GM21447 (cell line): ENCODE data around the gene PPFIA2.

Experiments used
- ATAC-seq: cut with Tn5 transposase; IDR thresholded peaks from one replicate; pipeline ENCODE4 v1.9.1; 2021; ENCODE audit not compliant: unreplicated experiment

The PPFIA2 gene

GRCh38 chr12:81461163-81461562 lies 298.0 kb downstream of the PPFIA2 start:
- ATAC-seq: no peak

DNA sequence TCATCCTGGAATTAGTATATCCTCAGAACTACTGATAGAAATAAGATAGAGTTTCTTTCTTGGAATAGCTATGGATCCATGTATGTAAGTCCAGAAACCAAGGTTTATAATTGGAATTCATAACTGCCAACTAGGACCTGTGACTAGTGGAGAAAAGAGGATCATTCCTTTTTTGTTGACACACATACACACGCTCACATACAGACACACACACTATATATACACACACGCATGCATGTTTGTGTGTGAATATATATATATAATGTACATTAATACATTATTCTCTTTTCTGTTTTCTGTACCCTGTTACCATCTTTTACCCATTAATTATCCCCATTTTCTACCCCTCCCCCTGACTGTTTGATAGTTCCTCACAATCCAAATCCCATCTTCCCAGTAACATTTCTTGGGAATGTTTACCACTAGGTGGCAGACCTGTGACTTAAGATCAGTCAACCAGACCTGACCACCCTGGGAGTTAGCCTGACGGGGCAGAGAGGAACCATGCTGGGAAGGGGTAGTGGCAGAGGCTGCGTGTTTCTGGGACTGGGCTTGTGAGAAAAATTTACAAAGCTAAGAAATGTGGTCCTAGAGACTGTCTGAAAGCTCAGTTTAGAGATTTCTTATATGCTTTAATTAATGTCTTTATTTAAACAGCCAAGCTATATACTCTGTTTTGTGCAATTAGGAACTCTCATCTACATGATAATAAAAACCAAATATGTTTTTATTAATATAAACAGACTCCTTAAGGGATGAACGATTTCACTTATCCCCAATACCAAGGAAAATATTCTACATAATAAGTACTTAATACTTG lies 308.0 kb downstream of the PPFIA2 start:
- ATAC-seq: peak; percentile 60

DNA sequence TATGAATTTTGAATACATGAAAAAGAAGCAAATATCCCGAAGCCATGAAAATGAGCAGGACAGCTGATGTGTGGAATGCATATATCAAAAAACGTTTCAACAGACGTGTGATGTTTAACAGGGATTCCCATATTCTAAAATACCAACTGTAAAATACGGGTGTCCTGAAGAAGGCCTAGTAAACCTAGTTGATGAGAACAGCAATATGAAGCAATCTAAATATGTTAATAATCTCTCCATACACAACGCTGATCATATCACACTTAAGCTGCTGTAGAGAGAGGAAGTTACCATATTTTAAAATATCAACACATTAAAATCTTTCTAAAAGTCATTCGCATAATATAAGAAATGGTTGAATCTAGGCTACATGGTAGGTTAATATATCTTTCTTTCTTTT lies 317.5 kb downstream of the PPFIA2 start:
- no peak for ATAC-seq

GRCh38 chr12:81440001-81440400 lies 319.1 kb downstream of the PPFIA2 start:
- ATAC-seq: no peak

DNA sequence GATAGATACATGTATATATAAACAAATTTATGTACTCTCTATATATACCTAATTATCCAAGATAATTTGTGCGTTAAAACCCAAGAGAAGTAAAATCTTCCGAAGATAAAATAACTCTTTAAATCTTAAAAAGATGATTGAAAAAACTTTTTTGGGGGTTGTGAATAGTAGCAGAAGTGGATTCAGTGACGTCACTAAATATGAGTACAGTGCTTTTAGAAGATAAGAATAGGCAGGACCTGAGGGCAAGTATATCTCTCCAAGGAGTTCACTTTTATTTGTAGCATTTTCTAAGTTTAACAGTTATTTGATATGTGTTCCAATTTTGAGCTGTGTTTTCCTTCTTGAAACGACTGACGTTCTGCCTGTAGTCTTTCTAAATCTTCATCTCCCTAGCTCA lies 319.8 kb downstream of the PPFIA2 start:
- no peak for ATAC-seq

- ATAC-seq: no peak
These were observed 342.1 kb downstream of the PPFIA2 start for GRCh38 chr12:81417056-81417455.

GRCh38 chr12:81416571-81416970 lies 342.6 kb downstream of the PPFIA2 start:
- no peak for ATAC-seq

GRCh38 chr12:81414441-81414840 lies 344.7 kb downstream of the PPFIA2 start:
- ATAC-seq: no peak

GRCh38 chr12:81412940-81413339 lies 346.2 kb downstream of the PPFIA2 start:
- no peak for ATAC-seq

DNA sequence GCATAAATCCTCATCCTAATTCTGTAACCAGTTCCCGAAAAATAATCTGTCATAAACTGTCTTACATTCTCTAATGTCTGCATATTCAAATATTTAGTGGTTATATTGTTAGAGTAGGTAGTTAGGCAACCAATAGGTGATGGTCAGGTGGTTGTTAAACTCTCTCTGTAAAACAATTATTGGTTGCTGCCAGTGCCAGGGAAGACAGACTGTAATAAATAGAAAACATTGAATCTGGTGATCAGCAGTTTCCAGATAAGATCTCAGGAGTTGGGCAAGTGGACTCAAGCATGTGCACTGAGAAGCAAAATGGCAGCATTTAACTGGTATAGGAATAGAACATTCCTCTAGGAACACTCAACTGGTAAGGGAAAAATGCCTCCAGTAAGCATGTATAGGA lies 355.8 kb downstream of the PPFIA2 start:
- ATAC-seq: no peak

GRCh38 chr12:81401241-81401640 lies 357.9 kb downstream of the PPFIA2 start:
- ATAC-seq: no peak

GRCh38 chr12:81400024-81400423 lies 359.1 kb downstream of the PPFIA2 start:
- ATAC-seq: no peak

GRCh38 chr12:81395431-81395830 lies 363.7 kb downstream of the PPFIA2 start:
- no peak for ATAC-seq

- no peak for ATAC-seq
These were observed 369.5 kb downstream of the PPFIA2 start for GRCh38 chr12:81389550-81390099.

DNA sequence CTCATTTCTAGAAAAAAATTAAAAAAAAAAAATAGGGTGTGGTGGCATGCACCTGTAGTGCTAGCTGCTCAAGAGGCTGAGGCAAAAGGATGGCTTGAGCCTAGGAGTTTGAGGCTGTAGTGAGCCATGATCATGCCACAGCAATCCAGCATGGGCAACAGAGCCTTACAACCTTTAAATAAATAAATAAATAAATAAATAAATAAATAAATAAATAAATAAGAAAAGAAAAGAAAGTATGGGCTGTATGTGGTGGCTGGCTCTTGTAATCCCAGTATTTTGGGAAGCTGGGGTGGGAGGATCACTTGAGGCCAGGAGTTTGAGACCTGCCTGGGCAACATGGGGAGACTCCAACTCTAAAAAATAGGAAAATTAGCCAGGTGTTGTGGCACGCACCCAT lies 373.0 kb downstream of the PPFIA2 start:
- ATAC-seq: no peak

DNA sequence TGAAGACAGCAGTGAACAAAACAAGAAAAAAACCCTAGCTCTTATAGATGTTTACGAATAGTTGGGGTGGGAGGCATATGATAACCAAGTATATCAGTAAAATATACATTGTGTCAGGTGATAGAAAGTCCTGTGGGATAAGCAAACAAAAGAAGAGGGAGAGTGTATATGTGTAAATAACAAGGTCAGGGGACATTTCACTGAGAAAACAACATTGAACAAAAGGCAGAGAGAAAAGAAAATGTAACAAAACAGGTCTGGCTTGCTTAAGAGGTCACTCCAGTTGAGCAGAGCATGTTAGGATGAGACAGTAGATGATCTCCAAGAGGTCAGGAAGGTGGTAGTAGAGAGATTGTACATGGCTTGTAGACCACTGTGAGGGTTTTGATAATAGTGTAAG lies 377.2 kb downstream of the PPFIA2 start:
- no peak for ATAC-seq

- no peak for ATAC-seq
These were observed 380.4 kb downstream of the PPFIA2 start for GRCh38 chr12:81378601-81379285.

- ATAC-seq: no peak
These were observed 381.4 kb downstream of the PPFIA2 start for GRCh38 chr12:81377771-81378170.

DNA sequence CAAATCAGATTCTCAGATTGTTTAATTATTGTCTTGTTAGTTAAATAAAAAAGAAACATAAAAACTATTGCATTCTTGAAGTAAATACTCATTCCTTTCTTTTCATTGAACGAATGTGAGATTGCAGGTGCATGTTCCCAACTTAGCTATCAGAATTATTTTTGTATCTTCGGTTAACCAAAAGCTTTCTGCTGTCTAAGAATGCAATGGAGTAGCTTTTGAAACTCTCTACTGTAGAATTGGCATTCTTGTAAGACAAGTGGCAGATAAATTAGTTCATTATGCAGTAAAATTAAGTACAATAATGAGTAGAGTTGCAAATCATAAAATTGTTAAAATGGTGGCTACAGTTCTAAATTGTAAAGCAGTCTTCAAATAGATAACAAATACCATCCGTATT lies 383.2 kb downstream of the PPFIA2 start:
- no peak for ATAC-seq

DNA sequence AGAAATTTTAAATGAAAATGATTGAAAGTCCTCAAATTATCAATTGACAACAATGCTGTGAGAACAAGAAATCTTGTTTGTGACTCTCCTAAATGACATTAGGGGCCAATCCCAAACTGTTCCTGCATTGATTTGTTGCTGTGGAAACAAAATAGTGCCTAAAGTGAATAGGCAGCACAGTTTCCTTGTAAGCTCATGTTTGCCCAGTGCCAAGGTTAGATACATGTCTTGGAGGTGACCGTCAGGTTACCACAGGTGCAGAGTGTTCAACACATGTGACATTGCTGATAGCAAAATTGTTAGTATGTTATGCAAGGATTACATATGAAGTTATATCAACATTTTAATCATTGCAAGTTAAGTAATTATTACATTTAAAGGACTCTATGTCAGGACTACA lies 388.7 kb downstream of the PPFIA2 start:
- no peak for ATAC-seq

GRCh38 chr12:81369175-81369574 lies 390.0 kb downstream of the PPFIA2 start:
- ATAC-seq: no peak

- no peak for ATAC-seq
These were observed 393.9 kb downstream of the PPFIA2 start for GRCh38 chr12:81365284-81365683.
